HL-60 (cell line): ENCODE data around the gene SYT7.

Source experiments
- DNase-seq, 2 experiments: peaks; one replicate each; pipeline ENCODE4 v3.0.0-alpha.2; 2010 to 2020; ENCODE audit warnings: low read depth in 1 of 2, low spot score in 1 of 2
- H3K27ac ChIP-seq: fragments of 250-450 bp; sonication (Bioruptor Pico); replicated peaks from 2 replicates; pipeline ENCODE4 v1.5.1; 2020; ENCODE audit warnings: mild to moderate bottlenecking, moderate library complexity
- H3K27me3 ChIP-seq: fragments of 250-450 bp; sonication (Bioruptor Pico); 2 replicates; pipeline ENCODE4 v1.5.1; 2021; ENCODE audit warnings: mild to moderate bottlenecking, moderate library complexity; ENCODE audit not compliant: insufficient read depth, poor library complexity, severe bottlenecking
- H3K4me3 ChIP-seq: replicated peaks from 2 replicates; pipeline ENCODE4 v1.5.1; 2011; ENCODE audit warnings: mild to moderate bottlenecking, control low read depth, low read length; ENCODE audit not compliant: insufficient read depth
- CTCF ChIP-seq: IDR thresholded peaks from one replicate; pipeline ENCODE4 v1.5.1; 2011; ENCODE audit warnings: low read length, control low read depth, inconsistent platforms; ENCODE audit not compliant: insufficient read depth
- GABPA ChIP-seq: IDR thresholded peaks from 2 replicates; pipeline ENCODE4 v1.6.1; 2012; ENCODE audit warnings: low read depth
- POLR2AphosphoS5 ChIP-seq: IDR thresholded peaks from 2 replicates; pipeline ENCODE4 v1.6.1; 2012; ENCODE audit warnings: low read depth
- REST ChIP-seq: IDR thresholded peaks from 2 replicates; pipeline ENCODE4 v1.6.1; 2012; ENCODE audit warnings: low read depth; ENCODE audit not compliant: insufficient replicate concordance
- SPI1 ChIP-seq: IDR thresholded peaks from 2 replicates; pipeline ENCODE4 v1.6.1; 2012; ENCODE audit warnings: low read depth, mild to moderate bottlenecking, borderline replicate concordance

The SYT7 gene

GRCh38 chr11:61589961-61590360, 9.1 kb upstream of the SYT7 start:
- Histone ChIP-seq H3K4me3 (no peak overlapping the region), H3K27me3 (peaks cover 30% of the 10 kb centered on the region), H3K27ac (no peak overlapping the region)
- DNase-seq, result no peak
- TF ChIP-seq REST (no peak), CTCF (no peak), GABPA (no peak), SPI1 (no peak), POLR2AphosphoS5 (no peak)

DNA sequence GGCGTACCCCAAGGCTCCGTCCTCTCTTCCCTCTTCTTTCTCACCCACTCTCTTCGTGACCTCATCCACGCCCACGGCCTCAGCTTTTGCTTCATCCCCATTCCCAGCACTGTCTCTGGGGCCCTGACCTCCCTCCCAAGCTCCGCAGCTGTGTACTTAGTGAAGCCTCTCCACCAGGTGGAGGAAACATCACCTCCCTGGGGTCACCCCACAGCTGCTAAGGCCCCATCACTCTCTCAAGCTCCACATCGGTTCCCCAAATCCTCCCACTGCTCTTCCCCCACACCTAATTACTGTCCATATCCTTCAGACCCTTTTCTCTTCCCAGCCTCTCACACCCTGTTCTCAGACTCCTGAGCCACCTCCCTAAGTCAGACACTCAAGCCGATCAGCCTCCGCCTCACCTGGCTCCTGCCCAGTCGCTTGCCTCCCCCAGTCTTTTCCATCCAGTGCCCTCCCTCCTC, 7.9 kb upstream of the SYT7 start:
- TF ChIP-seq GABPA (no peak), CTCF (no peak), SPI1 (no peak), REST (no peak), POLR2AphosphoS5 (no peak)
- no peak overlapping the region for H3K27ac ChIP-seq
- H3K4me3 ChIP-seq, result no peak overlapping the region
- H3K27me3 ChIP-seq, result peaks cover 32% of the 10 kb centered on the region
- DNase-seq, result no peak

DNA sequence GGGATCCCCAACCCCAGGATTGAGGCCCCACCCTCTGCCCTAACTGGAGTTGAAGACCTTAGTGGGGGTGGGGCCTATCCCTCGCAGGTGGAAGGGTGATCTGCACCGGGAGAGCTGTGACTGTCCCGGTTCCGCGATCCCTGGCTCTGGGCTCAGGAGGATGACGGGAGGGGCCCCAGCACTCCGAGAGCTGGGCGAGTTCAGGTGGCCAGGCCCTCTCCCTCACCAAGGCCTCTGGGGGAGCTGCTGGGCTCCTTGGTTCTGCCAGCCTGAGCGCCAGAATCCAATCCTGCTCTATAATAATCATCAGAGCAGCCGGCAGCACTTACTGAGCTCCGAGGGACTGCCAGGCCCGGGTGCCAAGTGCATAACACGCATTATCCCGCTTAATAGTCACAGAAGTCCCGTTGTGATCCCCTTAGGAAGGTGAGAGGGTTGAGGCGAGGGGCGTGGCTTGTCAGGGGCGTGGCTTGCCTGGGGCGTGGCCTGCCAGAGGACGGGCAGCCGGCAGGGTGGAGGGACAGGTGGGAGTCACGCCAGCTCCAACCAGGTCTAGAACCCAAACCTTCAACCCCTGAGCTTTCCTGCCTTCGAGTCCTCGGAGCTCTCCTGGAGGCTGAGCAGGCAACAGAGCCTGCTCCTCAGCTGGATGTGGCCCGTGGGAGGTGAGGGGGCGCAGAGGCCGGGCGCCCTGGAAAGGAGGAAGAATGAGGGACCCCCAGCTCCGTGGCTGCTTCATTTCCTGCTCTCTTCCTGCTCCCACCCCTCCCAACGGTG, 7.3 kb upstream of the SYT7 start:
- Histone ChIP-seq H3K4me3 (no peak overlapping the region), H3K27ac (no peak overlapping the region), H3K27me3 (peaks cover 36% of the 10 kb centered on the region)
- no peak for TF ChIP-seq POLR2AphosphoS5
- TF ChIP-seq GABPA, result no peak
- no peak for TF ChIP-seq CTCF
- no peak for TF ChIP-seq REST
- no peak for TF ChIP-seq SPI1
- DNase-seq, result peak in 1 of 2 experiments; percentile 10
